HG02852 (cell line): ENCODE data around the gene ZDHHC17.
"Not testable (repeated sequence)": the region's sequence is repeated elsewhere in the genome, so short reads cannot be mapped to it uniquely, and the experiment has no call there.

Experiments used
- ATAC-seq: cut with Tn5 transposase; IDR thresholded peaks from one replicate; pipeline ENCODE4 v1.9.1; 2021; ENCODE audit warnings: mild to moderate bottlenecking, moderate library complexity; ENCODE audit not compliant: unreplicated experiment

The ZDHHC17 gene, protein sequence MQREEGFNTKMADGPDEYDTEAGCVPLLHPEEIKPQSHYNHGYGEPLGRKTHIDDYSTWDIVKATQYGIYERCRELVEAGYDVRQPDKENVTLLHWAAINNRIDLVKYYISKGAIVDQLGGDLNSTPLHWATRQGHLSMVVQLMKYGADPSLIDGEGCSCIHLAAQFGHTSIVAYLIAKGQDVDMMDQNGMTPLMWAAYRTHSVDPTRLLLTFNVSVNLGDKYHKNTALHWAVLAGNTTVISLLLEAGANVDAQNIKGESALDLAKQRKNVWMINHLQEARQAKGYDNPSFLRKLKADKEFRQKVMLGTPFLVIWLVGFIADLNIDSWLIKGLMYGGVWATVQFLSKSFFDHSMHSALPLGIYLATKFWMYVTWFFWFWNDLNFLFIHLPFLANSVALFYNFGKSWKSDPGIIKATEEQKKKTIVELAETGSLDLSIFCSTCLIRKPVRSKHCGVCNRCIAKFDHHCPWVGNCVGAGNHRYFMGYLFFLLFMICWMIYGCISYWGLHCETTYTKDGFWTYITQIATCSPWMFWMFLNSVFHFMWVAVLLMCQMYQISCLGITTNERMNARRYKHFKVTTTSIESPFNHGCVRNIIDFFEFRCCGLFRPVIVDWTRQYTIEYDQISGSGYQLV

DNA sequence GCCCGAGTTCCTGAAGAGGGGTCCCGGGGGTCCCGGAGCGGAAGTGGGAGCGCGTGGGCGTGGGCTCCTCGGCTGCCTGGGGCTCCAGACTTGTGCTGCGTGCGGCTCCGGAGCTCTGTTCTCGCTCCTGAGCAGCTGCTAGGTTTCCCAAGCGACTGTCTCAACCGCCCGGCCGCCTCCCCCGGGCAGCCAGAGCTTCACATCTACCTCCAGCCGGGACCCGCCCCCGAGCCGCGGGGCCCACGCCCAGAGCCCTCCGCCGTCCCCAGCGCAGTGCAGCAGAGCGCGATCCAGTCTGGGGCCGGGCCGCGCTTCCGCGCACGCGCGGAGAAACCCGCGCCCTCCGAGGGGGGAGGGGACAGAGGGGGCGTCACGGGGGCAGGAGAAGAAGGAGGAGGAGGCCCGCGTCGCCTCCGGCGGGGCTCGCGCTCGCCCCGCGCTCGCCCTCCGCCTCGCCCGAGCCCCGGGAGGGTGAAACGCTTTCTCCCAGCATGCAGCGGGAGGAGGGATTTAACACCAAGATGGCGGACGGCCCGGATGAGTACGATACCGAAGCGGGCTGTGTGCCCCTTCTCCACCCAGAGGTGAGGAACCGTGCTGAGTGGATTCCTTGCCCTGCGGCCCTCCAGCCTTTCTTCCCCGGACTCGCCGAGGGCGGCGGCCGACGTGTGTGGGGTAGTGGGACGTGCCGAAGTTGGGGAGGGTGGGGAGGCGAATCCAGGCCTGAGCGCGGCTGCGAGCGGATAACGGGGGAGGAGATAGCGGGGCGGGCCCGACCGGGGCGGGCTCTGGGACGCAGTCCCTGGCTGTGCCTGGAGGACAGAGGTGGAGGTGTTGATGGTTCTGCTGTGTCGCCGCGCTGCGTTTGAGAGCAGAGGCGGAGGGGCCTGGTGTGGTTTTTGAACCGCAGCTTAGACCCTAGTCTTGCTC, at the start of gene ZDHHC17:
ZDHHC17 (plus strand) TSS at position 370 of the 930 bp plus-strand sequence; CDS start at position 492, 122 bp downstream.
- peak; percentile 89 for ATAC-seq

DNA sequence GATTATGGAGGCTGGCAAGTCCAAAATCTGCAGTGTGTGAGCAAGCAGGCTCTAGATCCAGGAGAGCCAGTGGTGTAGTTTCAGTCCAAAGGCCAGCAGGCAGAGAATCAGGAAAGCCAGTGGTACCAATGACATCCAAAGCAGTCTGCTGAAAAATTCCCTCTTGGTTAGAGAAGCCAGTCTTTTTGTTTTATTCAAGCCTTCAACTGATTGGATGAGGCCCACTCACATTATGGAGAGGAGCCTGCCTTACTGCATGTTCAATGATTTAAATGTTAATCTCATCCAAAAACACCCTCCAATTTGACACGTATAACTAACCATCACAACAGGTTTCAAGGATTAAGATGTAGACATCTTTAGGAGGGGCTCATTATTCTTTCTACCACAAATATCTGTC, 49.5 kb upstream of the ZDHHC17 start:
- no peak for ATAC-seq

DNA sequence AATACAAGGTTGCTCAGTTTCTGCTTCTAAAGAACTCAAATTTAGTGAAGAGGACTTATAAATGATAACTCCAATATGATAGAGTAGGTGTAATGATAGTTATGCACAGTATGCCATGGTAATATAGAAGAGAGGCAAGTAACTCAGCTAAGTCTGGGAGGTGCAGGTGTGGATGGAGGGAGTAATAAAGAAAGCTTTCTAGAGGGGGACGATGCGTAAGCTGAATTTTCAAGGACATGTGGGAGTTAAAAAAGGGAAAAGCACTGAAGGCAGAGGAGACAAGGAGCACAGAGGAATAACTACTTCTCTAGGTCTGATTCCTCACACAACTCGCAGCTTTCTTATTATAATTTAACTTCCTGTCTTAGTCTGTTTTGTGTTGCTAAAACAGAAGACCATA, 49.1 kb upstream of the ZDHHC17 start:
- no peak for ATAC-seq

DNA sequence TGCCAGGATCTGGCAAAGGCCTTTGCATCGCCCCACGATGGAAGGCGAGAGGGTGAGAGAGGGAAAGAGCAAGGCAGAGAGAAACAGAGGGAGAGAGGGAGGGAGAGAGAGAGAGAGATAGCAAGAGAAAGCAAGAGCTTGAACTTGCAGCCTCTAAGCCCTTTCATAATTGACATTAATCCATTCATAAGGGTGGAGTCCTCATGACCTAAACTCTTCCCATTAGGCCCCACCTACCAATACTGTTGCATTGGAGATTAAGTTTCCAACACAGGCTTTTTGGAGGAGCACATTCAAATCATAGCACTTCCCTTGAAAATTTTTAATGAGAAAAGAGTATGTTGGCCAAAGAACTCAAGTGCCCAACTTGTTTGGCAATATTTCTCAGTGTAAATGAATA, 48.6 kb upstream of the ZDHHC17 start:
- no peak for ATAC-seq

DNA sequence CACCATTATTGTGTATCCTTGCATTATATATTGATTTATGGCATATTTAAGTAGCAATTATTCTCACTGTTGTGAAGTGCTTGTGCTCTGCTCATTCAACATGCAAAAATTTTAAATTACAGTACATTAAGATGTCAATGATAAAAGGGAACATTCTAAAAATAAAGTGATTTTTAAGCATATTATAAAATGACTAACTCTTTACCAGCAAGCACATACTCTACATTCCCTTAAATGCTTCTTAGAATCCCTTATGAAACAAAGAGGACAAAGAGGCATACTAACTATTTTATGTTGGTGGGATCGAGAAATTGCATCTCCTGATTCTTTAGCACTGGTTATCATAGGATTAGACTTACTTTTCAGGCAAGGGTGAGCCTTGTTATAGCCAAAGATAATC, 46.6 kb upstream of the ZDHHC17 start:
- no peak for ATAC-seq

DNA sequence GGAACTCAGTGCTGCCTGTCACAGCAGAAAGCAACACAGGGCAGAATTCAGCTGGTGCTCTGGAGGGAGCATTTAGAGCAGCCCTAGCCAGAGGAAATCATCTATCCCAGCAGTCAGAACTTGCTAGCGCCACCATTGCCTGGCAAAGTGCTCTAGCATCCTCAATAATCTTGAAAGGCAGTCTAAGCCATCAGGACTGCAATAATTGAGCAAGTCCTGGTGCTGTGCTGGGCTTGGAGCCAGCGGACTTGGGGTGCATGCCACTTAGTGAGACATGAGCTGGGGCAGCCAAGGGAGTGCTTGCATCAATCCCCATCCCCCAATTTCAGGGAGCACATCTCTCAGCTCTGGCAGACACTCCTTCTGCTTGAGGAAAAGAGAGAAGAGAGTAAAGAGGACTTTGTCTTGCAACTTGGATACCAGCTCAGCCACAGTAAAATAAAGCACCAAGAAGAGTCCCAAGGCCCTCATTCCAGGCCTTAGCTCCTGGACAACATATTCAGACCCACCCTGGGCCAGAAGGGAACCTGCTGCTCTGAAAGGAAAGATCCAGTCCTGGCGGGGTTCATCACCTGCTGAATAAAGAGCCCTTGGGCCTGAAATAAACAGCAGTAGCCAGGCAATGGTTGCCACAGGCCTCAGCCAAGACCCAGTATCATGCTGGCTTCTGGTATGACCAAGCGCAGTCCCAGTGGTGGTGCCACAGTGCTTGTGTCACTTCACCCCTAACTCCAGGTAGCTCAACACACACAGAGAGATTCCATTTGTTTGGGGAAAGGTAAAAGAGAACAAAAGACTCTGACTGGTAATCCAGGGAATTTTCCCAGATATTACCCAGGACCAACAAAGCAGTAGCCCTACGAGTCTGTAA, 44.5 kb upstream of the ZDHHC17 start:
- ATAC-seq, result no peak

DNA sequence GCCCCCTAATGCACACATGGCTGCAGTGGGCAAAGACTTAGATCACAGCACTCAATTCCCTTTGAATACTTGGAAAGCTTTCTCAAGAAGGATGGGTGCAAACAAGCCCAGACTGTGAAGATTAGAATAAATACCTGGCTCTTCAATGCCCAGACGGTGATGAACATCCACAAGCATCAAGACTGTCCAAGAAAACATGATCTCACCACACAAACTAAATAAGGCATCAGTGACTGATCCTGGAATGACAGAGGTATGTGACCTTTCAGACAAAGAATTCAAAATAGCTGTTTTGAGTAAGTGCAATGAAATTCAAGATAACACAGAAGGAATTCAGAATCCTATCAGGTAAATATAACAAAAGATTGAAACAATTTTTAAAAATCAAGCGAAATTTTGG, 43.8 kb upstream of the ZDHHC17 start:
- ATAC-seq, result no peak

DNA sequence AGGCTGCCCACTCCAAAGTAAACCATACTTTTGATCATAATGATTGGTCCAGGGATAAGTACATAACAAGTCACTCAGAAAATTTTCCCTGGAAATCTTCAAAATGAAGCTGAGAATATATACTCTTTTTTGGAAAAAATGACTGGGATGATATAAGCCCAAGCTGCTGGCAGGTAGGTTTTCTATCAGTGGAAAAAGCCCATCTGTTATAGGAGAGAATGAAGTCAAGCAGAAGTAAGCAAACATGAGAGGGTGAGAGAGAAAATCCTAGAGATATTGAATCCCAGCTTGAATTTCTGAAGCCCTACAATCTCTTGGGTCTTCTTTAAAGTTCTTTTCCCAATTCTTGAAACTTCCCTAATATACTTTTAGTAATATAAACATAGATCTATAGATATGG, 37.3 kb upstream of the ZDHHC17 start:
- ATAC-seq, result no peak

DNA sequence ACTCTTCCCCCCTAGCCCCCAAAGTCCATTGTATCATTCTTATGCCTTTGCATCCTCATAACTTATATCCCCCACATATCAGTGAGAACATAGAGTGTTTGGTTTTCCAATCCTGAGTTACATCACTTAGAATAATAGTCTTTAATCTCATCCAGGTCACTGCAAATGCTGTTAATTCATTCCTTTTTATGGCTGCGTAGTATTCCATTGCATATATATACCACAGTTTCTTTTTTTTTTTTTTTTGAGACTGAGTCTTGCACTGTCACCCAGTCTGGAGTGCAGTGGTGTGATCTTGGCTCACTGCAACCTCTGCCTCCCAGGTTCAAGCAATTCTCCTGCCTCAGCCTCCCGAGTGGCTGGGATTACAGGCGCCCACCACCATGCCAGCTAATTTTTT, 31.7 kb upstream of the ZDHHC17 start:
- ATAC-seq, result not testable (repeated sequence)

DNA sequence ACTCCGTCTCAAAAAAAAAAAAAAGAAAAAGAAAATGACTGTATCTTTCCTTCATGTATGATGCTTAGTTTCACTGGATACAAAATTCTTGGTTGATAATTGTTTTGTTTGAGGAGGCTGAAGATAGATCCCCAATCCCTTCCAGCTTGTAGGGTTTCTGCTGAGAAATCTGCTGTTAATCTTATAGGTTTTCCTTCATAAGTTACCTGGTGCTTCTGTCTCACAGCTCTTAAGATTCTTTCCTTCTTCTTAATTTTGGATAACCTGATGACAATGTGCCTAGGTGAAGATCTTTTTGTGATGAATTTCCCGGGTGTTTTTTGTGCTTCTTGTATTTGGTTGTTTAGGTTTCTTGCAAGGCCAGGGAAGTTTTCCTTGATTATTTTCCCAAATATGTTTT, 26.2 kb upstream of the ZDHHC17 start:
- ATAC-seq, result not testable (repeated sequence)

DNA sequence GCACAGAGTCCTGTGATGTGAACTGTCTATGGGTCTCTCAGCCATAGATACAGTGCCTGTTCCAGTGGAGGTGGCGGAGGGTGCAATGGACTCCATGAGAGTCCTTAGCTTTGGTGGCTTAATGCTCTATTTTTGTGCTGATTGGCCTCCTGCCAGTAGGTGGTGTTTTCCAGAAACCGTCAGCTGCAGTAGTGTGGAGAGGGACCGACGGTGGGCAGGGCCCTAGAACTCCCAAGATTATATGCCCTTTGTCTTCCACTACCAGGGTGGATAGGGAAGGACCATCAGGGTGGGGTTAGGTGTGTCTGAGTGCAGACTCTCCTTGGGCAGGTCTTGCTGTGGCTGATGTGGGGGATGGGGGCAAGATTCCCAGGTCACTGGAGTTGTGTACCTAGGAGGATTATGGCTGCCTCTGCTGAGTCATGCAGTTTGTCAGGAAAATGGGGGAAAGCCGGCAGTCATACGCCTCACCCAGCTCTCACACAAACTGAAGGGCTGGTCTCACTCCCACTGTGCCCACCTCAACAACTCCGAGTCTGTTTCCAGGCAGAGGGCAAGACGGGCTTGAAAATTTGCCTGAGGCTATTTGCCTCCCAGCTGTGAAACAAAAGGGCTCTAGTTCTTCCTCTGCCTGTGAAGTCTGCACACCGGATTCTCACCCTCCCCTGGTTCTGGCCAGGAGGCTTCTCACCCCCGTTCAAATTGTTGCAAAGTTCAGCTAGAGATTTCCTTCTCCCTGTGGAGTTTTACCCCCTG, 24.9 kb upstream of the ZDHHC17 start:
- ATAC-seq, result no peak

DNA sequence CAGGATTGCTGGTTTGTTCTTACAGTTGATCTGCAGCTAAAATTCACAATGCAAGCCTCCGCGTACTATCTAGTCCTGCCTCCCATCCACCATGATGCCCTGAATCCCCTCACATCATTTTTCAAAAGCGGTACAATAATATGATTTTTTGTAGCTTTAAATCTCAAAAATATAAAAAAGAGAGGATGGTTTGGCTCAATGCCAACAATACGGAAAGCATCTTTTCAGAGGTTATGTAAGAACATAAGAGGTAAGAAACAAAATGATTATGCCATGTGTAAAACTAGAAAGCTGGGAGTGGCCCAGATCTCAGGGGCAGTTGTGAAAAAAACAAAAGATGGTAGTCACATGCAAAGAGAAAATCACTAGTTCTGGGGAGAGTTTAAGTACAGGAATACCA, 24.0 kb upstream of the ZDHHC17 start:
- ATAC-seq, result no peak

DNA sequence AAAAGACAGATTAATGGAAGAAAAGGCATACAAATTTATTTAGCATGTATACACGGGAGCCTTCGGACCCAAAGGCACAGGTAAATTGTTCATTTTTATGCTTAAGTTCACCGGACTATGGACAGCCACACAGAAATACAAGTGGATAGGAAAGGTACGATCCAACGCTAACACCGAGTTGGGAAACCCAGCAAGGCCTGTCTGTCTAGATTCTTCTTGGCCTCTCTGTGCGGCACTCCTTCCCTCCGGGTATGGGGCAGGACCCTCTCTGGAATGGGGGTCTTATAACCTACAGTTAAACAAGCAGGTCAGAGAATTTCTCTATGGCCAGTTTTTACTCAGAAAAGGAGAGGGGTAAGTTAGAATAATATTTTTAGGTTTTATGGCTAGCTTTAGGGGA, 23.4 kb upstream of the ZDHHC17 start:
- no peak for ATAC-seq

DNA sequence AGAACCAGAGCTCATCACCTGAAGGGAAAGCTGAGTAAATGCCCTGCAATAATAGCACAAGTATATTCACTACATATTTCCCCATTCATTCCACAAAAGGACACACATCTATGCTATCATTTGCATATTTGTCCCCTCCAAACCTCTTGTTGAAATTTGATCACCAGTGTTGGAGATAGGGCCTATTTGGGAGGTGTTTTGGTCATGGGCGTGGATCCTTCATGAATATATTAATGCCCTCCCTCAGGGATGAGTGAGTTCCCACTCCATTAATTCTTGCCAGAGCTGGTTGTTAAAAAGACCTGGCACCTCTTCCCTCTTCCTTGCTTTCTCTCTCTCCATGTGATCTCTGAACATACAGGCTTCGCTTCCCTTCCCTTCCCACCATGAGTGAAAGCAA, 18.6 kb upstream of the ZDHHC17 start:
- ATAC-seq, result no peak

DNA sequence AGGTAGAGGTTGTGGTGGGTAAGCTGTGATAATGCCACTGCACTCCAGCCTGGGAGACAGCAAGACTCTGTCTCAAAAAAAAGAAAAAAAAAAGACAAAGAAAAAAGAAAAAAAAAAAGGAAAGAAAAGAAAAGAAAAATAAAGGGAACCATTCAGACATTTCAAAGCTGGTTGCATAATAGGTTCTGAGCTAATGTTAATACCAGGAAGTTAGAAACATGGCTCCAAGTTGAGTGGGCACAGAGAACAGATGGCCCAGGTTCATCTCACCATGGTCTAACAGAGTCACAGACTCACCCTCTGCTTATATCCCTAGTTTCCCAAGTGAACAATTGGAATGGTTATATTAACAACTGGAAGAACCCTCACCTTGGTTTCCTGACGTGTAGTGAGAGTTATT, 17.4 kb upstream of the ZDHHC17 start:
- ATAC-seq, result no peak

DNA sequence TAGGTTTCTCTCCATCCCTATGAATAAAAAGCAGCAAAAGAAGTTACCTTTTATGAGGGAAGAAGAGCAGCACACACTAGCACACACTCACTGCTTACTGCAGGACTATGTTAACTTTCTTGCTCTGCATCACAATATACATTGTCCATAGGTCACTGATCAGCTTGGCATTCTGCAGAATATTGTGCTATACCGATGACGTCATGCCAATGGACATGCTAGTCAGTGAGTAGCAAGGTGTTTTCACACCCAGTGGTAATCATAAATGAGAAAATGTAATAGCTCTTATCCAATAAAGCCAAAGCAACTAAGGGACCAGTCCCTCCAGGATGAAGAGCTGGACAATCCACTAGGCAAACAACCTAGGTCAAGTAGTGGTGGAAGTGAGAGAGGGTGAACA, 16.7 kb upstream of the ZDHHC17 start:
- ATAC-seq, result no peak

DNA sequence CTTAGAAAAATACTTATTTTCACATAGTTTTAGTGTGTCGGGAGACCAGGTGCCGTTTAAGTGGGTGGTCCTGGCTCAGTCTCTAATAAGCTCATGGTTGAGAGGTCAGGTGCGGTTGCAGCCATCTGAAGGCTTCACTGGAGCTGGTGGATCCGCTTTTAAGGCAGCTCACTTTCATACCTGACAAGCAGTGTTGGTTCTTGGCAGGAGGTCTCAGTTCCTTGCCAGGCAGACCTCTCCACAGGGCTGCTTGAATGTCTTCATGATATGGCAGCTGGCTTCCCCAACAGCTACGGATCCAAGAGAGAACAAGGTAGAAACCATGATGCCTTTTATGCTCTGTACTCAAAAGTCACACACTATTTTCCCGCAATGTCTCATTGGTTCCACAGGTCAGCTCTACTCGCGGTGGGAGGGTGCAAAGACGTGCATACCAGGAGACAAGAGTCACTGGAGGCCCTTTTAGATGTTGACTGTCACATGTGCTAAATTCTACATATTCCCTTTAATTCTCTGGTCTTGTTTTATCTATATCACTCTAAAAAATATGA, 8.0 kb upstream of the ZDHHC17 start:
- ATAC-seq, result no peak

DNA sequence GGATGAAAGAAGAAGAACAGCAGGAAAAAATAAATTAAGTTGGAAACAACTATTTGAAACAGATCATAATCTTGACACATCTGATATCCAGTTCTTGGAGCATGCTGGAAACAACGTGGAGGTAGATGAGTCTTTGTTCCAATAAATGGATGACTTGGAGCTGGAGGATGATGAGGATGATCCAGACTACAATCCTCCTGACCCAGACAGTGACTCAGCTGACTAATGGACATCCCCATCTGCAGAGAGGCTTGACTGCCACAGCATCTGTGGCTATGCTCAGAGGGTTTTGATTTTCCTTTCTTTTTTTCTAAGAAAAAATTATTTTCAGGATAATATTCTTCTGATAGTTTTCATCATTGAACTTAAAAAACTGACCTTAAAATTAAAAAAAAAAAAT, 6.2 kb upstream of the ZDHHC17 start:
- ATAC-seq, result no peak

DNA sequence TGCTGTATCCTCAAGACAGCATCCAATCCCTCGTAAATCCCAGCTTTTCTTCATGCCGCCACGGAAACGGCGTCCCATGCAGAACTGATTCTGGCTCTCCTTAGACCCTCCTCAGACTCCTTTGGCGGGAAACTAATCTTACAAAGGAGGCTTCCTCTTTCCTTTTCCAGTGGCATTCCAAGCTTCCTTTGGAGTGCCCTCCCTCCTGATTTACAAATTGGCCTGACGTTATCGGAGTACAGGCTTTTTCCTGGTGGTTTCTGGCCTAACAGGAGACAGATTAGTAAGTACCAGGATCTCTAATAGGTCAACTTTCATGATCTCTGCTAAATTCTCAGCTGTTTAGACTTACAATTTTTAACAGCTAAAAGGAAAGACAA, 1.3 kb upstream of the ZDHHC17 start:
- no peak for ATAC-seq

DNA sequence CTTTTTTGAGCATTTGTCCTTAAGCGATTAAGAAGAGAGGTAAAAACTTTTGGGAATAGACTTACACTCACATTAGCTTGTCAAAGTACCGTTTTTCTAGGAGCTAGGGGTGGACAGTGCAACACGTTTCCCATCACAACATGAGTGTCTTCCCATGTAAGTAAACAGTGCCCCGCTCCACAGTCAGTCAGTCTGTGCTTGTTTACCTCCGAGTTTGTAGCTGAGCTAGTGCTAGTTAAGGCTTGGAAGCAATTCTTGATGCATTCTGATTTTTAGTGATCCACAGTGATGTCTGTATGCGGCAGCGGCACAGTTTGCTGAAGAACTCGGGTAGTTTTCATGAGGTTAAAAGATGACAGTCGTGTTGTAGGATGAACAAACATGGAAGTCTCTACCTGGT, 941 bp downstream of the ZDHHC17 start:
- no peak for ATAC-seq
